HepG2 (cell line): ENCODE data around the gene ZNF563. TPM values are rescaled to one million over a fixed set of nuclear protein-coding genes. Genes with fewer than 3 reads are reported as not detected.

Experiments used
- BORCS8-MEF2B ChIP-seq: sonication (generic); formaldehyde crosslinking; IDR thresholded peaks from 2 replicates; pipeline ENCODE4 v1.8.0; 2022; ENCODE audit warnings: mild to moderate bottlenecking, missing genetic modification reagents
- CBFB ChIP-seq: sonication (generic); formaldehyde crosslinking; IDR thresholded peaks from 2 replicates; pipeline ENCODE4 v1.4.0; 2020; ENCODE audit warnings: missing genetic modification reagents
- FOSL2 ChIP-seq: sonication (generic); formaldehyde crosslinking; IDR thresholded peaks from 2 replicates; pipeline ENCODE4 v1.4.0; 2020; ENCODE audit warnings: missing genetic modification reagents
- HNRNPH1 ChIP-seq: fragments of 200-400 bp; formaldehyde crosslinking; optimal IDR thresholded peaks from 2 replicates; pipeline ENCODE3; 2017; ENCODE audit warnings: mild to moderate bottlenecking, low read depth, low read length
- MAZ ChIP-seq, 2 experiments: sonication (generic) in 1 of 2; formaldehyde crosslinking in 1 of 2; IDR thresholded peaks; 2 replicates each; pipeline versions ENCODE4 v1.5.0 to v1.6.1; 2012 to 2020; ENCODE audit warnings: low read depth in 2 of 2, mild to moderate bottlenecking in 2 of 2, borderline replicate concordance in 1 of 2, improper control_type of control experiment in 1 of 2, low read length in 1 of 2, missing genetic modification reagents in 1 of 2, moderate library complexity in 1 of 2
- TOE1 ChIP-seq: sonication (generic); formaldehyde crosslinking; IDR thresholded peaks from 2 replicates; pipeline ENCODE4 v1.4.0; 2020; ENCODE audit warnings: mild to moderate bottlenecking, missing genetic modification reagents
- ZKSCAN1 ChIP-seq: fragments of 150-350 bp; IDR thresholded peaks from 2 replicates; pipeline ENCODE4 v1.6.1; 2014; ENCODE audit warnings: low read length
- polyA plus RNA-seq, 8 experiments: library from polyadenylated mRNA; depleted of rRNA in 3 of 8; stranded (reverse) in 7 of 8; unstranded in 1 of 8; fragments of >200 nt; fragmentation: Illumina TruSeq in 4 of 8; extraction: Trizol in 4 of 8; gene quantifications; 2 replicates each; pipeline versions ENCODE4 v1.2.1 to v1.2.3, GENCODE V29; 2011 to 2016; ENCODE audit warnings: low read depth in 4 of 8, missing spikeins in 1 of 8, mixed read lengths in 1 of 8; ENCODE audit not compliant: insufficient read depth in 1 of 8
- total RNA-seq, 5 experiments: library from RNA; depleted of rRNA; stranded (reverse); fragments of >200 nt; fragmentation: Illumina TruSeq; extraction: Trizol; gene quantifications; 2 replicates each; pipeline ENCODE4 v1.2.3, GENCODE V29; 2016; ENCODE audit warnings: low read depth in 1 of 5
- TF ChIP-seq, protein P1 (sequence below): sonication (generic); formaldehyde crosslinking; IDR thresholded peaks from 2 replicates; pipeline ENCODE4 v1.8.1; 2023; ENCODE audit warnings: mild to moderate bottlenecking, moderate library complexity, missing genetic modification reagents
- TF ChIP-seq, protein P2 (sequence below): sonication (generic); formaldehyde crosslinking; IDR thresholded peaks from 2 replicates; pipeline ENCODE4 v1.4.0; 2020; ENCODE audit warnings: missing genetic modification reagents
- TF ChIP-seq, protein P3 (sequence below): IDR thresholded peaks from 2 replicates; pipeline ENCODE4 v1.6.1; 2016; ENCODE audit warnings: low read depth, missing genetic modification reagents, missing compliant biosample characterization
- TF ChIP-seq, protein P4 (sequence below): sonication (generic); formaldehyde crosslinking; IDR thresholded peaks from 2 replicates; pipeline ENCODE4 v1.4.0; 2020; ENCODE audit warnings: missing genetic modification reagents, mild to moderate bottlenecking, borderline replicate concordance
- TF ChIP-seq, protein P5 (sequence below): sonication (generic); formaldehyde crosslinking; IDR thresholded peaks from 2 replicates; pipeline ENCODE4 v1.9.0; 2021; ENCODE audit warnings: missing genetic modification reagents, mild to moderate bottlenecking, borderline replicate concordance

ZNF563 gene
- total and polyA plus RNA-seq, 2 of the 13 experiments (the other 11 are each of a cell fraction or from before 2014, with no cell fraction given): 7.5 to 19.5 TPM

DNA sequence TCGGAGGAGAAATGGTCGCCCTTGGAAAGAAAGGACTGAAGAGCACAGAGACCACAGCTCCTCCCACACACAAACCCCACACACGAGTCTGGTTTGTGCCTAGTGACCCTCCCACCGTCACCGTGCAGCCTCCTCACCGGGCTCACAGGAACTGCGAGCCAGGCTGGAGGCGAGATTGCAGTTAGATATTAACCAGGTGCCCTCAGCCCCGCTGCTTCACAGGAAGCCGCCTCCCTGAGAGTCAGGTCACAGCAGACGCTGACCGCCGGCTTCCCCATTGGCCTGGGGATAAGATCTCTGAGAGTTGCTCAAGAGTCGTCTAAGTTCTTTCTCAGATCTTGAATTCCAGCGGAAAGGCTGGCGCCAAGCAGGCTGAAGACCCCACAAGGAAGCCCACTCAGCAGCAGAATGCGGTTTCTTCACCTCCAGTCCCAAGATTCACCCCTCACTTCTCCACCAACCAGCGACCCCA, 39.6 kb downstream of the ZNF563 start (continued):
- TF ChIP-seq, protein P1, sequence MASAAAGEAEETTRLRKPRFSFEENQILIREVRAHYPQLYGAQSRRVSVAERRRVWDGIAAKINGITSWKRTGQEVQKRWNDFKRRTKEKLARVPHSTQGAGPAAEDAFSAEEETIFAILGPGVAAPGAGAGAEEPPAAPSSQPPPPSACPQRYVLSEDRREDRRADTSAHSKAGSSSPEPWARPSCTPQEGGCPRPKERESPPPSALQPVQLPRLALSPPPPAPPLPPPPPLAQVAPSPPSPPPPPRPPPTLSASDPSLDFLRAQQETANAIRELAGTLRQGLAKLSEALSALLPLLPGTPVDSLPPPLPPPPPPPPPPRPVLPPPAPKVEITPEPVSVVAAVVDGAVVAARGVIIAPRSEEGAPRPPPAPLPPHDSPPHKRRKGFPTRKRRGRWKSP (CRISPR knock-in tag): no peak
- TF ChIP-seq, protein P2, sequence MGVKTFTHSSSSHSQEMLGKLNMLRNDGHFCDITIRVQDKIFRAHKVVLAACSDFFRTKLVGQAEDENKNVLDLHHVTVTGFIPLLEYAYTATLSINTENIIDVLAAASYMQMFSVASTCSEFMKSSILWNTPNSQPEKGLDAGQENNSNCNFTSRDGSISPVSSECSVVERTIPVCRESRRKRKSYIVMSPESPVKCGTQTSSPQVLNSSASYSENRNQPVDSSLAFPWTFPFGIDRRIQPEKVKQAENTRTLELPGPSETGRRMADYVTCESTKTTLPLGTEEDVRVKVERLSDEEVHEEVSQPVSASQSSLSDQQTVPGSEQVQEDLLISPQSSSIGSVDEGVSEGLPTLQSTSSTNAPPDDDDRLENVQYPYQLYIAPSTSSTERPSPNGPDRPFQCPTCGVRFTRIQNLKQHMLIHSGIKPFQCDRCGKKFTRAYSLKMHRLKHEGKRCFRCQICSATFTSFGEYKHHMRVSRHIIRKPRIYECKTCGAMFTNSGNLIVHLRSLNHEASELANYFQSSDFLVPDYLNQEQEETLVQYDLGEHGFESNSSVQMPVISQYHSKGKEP (CRISPR knock-in tag): no peak
- TF ChIP-seq, protein P3, sequence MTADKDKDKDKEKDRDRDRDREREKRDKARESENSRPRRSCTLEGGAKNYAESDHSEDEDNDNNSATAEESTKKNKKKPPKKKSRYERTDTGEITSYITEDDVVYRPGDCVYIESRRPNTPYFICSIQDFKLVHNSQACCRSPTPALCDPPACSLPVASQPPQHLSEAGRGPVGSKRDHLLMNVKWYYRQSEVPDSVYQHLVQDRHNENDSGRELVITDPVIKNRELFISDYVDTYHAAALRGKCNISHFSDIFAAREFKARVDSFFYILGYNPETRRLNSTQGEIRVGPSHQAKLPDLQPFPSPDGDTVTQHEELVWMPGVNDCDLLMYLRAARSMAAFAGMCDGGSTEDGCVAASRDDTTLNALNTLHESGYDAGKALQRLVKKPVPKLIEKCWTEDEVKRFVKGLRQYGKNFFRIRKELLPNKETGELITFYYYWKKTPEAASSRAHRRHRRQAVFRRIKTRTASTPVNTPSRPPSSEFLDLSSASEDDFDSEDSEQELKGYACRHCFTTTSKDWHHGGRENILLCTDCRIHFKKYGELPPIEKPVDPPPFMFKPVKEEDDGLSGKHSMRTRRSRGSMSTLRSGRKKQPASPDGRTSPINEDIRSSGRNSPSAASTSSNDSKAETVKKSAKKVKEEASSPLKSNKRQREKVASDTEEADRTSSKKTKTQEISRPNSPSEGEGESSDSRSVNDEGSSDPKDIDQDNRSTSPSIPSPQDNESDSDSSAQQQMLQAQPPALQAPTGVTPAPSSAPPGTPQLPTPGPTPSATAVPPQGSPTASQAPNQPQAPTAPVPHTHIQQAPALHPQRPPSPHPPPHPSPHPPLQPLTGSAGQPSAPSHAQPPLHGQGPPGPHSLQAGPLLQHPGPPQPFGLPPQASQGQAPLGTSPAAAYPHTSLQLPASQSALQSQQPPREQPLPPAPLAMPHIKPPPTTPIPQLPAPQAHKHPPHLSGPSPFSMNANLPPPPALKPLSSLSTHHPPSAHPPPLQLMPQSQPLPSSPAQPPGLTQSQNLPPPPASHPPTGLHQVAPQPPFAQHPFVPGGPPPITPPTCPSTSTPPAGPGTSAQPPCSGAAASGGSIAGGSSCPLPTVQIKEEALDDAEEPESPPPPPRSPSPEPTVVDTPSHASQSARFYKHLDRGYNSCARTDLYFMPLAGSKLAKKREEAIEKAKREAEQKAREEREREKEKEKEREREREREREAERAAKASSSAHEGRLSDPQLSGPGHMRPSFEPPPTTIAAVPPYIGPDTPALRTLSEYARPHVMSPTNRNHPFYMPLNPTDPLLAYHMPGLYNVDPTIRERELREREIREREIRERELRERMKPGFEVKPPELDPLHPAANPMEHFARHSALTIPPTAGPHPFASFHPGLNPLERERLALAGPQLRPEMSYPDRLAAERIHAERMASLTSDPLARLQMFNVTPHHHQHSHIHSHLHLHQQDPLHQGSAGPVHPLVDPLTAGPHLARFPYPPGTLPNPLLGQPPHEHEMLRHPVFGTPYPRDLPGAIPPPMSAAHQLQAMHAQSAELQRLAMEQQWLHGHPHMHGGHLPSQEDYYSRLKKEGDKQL (CRISPR knock-in tag): 0 out of 2 replicates have a peak, but pooled peaks have one; percentile 27
- TF ChIP-seq BORCS8-MEF2B (CRISPR knock-in tag): no peak; the same call in 1 of the 2 replicates
- no peak for TF ChIP-seq ZKSCAN1
- TF ChIP-seq, protein P4, sequence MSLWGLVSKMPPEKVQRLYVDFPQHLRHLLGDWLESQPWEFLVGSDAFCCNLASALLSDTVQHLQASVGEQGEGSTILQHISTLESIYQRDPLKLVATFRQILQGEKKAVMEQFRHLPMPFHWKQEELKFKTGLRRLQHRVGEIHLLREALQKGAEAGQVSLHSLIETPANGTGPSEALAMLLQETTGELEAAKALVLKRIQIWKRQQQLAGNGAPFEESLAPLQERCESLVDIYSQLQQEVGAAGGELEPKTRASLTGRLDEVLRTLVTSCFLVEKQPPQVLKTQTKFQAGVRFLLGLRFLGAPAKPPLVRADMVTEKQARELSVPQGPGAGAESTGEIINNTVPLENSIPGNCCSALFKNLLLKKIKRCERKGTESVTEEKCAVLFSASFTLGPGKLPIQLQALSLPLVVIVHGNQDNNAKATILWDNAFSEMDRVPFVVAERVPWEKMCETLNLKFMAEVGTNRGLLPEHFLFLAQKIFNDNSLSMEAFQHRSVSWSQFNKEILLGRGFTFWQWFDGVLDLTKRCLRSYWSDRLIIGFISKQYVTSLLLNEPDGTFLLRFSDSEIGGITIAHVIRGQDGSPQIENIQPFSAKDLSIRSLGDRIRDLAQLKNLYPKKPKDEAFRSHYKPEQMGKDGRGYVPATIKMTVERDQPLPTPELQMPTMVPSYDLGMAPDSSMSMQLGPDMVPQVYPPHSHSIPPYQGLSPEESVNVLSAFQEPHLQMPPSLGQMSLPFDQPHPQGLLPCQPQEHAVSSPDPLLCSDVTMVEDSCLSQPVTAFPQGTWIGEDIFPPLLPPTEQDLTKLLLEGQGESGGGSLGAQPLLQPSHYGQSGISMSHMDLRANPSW (CRISPR knock-in tag): no peak
- TF ChIP-seq TOE1: no peak
- TF ChIP-seq, protein P5, sequence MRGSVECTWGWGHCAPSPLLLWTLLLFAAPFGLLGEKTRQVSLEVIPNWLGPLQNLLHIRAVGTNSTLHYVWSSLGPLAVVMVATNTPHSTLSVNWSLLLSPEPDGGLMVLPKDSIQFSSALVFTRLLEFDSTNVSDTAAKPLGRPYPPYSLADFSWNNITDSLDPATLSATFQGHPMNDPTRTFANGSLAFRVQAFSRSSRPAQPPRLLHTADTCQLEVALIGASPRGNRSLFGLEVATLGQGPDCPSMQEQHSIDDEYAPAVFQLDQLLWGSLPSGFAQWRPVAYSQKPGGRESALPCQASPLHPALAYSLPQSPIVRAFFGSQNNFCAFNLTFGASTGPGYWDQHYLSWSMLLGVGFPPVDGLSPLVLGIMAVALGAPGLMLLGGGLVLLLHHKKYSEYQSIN (CRISPR knock-in tag): no peak
- TF ChIP-seq HNRNPH1: no peak
- no peak for TF ChIP-seq CBFB (CRISPR knock-in tag)
- no peak for TF ChIP-seq MAZ (IDR thresholded peaks at IDR 0.05; ENCODE audit: borderline replicate concordance, low read depth, low read length)
- no peak for TF ChIP-seq MAZ (CRISPR knock-in tag; IDR thresholded peaks at IDR 0.05; ENCODE audit: low read depth)
- TF ChIP-seq FOSL2 (CRISPR knock-in tag): peak; percentile 30; the same call in 1 of the 2 replicates
